ENCODE data around the gene NFASC. TPM values are rescaled to one million over a fixed set of nuclear protein-coding genes. Genes with fewer than 3 reads are reported as not detected.

The NFASC gene
- total RNA-seq, 2 donors from 2014 or later = 4.4 to 7.6 TPM

GRCh38 chr1:204904228-204904810 is 33.7 kb downstream of the NFASC start:
- intact Hi-C loops (cut with DNase I) = no loop called here
- no peak overlapping the region for H3K4me3 ChIP-seq
- no peaks in the 10 kb centered on the region for H3K4me1 ChIP-seq
- H3K27me3 ChIP-seq = no peaks in the 10 kb centered on the region
- 77% methylated on average over 7 of the region's 7 CpGs for WGBS, 2 donors
- no peak overlapping the region for H3K27ac ChIP-seq
- DNase-seq (no peak), ATAC-seq (no peak)
- H3K9me3 ChIP-seq = peaks cover 0 to 3% (median 0%) of the 10 kb centered on the region in 3 donors
- H3K36me3 ChIP-seq (replicated peaks in 1 of 2; ENCODE audit: insufficient read depth in 1 of 2, low read depth in 2 of 2) = no peaks in the 10 kb centered on the region
- no peak for TF ChIP-seq POLR2A (IDR thresholded peaks at IDR 0.05)
- no peak for TF ChIP-seq CTCF (IDR thresholded peaks at IDR 0.05)

- DNase-seq = no peak
- H3K4me1 ChIP-seq = no peaks in the 10 kb centered on the region
Observed at GRCh38 chr1:204909109-204909508, 38.4 kb downstream of the NFASC start.

GRCh38 chr1:204915861-204916495 is 45.3 kb downstream of the NFASC start:
- Histone ChIP-seq H3K27me3 (no peaks in the 10 kb centered on the region), H3K4me1 (peaks cover 9% of the 10 kb centered on the region), H3K27ac (no peak overlapping the region), H3K4me3 (no peak overlapping the region), H3K9me3 (no peaks in the 10 kb centered on the region), H3K36me3 (replicated peaks in 1 of 2; ENCODE audit: insufficient read depth in 1 of 2, low read depth in 2 of 2) (no peaks in the 10 kb centered on the region)
- no peak for ATAC-seq
- intact Hi-C loops (cut with DNase I) = no loop called here
- WGBS, 2 donors = 59% methylated on average over 5 of the region's 5 CpGs
- DNase-seq = no peak
- no peak for TF ChIP-seq CTCF (IDR thresholded peaks at IDR 0.05)
- TF ChIP-seq POLR2A (IDR thresholded peaks at IDR 0.05) = no peak

More at GRCh38 chr1:204909109-204909508, 38.4 kb downstream of the NFASC start:
- no peak for ATAC-seq
- Histone ChIP-seq H3K36me3 (replicated peaks in 1 of 2; ENCODE audit: insufficient read depth in 1 of 2, low read depth in 2 of 2) (no peaks in the 10 kb centered on the region), H3K27ac (no peak overlapping the region), H3K9me3 (peaks cover 0 to 3% (median 0%) of the 10 kb centered on the region in 3 donors), H3K4me3 (no peak overlapping the region), H3K27me3 (no peaks in the 10 kb centered on the region)
- no peak for TF ChIP-seq CTCF (IDR thresholded peaks at IDR 0.05)
- TF ChIP-seq POLR2A (IDR thresholded peaks at IDR 0.05) = no peak
- intact Hi-C loops (cut with DNase I) = no loop called here
- WGBS, 2 donors = 86 to 87% methylated on average over 3 of the region's 3 CpGs

GRCh38 chr1:204917802-204918201 is 47.1 kb downstream of the NFASC start:
- no peaks in the 10 kb centered on the region for H3K9me3 ChIP-seq
- no peaks in the 10 kb centered on the region for H3K27me3 ChIP-seq
- H3K4me1 ChIP-seq = peaks cover 9% of the 10 kb centered on the region
- intact Hi-C loops (cut with DNase I) = no loop called here
- ATAC-seq (no peak), DNase-seq (no peak)
- TF ChIP-seq CTCF (IDR thresholded peaks at IDR 0.05) (no peak), POLR2A (IDR thresholded peaks at IDR 0.05) (no peak)
- no peaks in the 10 kb centered on the region for H3K36me3 ChIP-seq (replicated peaks in 1 of 2; ENCODE audit: insufficient read depth in 1 of 2, low read depth in 2 of 2)
- no peak overlapping the region for H3K4me3 ChIP-seq
- no peak overlapping the region for H3K27ac ChIP-seq
- WGBS, 2 donors = 94% methylated on average over 2 of the region's 2 CpGs

GRCh38 chr1:204920511-204920910 is 49.8 kb downstream of the NFASC start:
- TF ChIP-seq CTCF (IDR thresholded peaks at IDR 0.05) (no peak), POLR2A (IDR thresholded peaks at IDR 0.05) (no peak)
- ATAC-seq (no peak), DNase-seq (no peak)
- Histone ChIP-seq H3K4me1 (peaks cover 16% of the 10 kb centered on the region), H3K36me3 (replicated peaks in 1 of 2; ENCODE audit: insufficient read depth in 1 of 2, low read depth in 2 of 2) (no peaks in the 10 kb centered on the region), H3K27ac (no peak overlapping the region), H3K9me3 (no peaks in the 10 kb centered on the region), H3K27me3 (no peaks in the 10 kb centered on the region), H3K4me3 (no peak overlapping the region)
- intact Hi-C loops (cut with DNase I) = no loop called here
- 72 to 76% methylated on average over 3 of the region's 3 CpGs for WGBS, 2 donors
